HG02943 (cell line): Measurements from ENCODE around the gene CDH4.

Experiments used
- ATAC-seq: cut with Tn5 transposase; IDR thresholded peaks from one replicate; pipeline ENCODE4 v1.9.1; 2021; ENCODE audit warnings: mild to moderate bottlenecking, low read depth, moderate library complexity; ENCODE audit not compliant: unreplicated experiment

Gene CDH4

DNA sequence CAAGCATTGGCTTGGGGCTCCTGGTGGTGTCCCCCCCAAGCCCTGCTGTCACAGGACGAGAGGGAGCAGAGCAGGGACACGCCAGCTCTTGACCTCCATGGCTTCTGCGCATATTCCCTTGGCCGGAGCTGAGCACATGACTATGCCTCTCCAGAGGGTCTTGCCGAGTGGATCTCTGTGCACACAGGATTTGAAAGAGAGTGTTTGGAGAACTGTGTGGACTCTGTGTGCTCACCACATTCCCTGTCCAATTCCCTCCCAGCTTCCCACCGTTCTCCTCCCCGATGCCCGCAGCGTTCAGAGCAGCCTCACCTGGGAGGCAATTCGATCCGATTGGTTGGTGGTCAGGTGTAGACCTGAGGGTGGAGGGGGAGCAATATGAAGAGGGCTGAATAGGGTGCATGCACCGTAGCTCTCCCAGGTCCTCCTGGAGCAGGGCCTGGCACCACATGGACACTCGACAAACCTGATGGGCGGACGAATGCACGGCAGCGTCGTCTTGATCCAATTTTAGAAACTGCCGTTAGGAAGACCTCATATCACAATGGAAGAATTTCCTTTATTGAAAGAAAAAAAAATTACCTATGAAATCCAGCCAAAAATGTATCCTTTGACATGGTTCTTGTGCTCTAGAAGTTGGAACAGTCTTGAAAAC is 287.8 kb downstream of the CDH4 start:
- ATAC-seq, result no peak

GRCh38 chr20:61541537-61541936 is 289.5 kb downstream of the CDH4 start:
- ATAC-seq, result no peak

DNA sequence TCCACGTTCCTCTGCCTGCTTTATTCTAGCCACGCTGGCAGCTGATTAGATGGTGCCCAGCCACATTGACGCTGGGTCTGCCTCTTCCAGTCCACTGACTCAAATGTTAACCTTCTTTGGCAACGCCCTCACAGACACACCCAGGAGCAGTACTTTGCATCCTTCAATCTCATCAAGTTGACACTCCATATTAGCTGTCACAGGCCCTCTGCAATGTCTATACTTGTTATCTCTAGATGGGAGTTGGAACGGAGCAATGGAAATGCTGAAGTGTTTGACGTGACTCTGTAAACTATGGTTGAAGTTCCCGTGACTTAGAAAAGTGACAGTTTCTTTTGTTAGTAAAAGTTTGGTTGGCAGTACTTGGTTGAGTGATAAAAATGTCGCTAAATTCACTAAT is 291.0 kb downstream of the CDH4 start:
- no peak for ATAC-seq

GRCh38 chr20:61543931-61544745 is 292.1 kb downstream of the CDH4 start:
- no peak for ATAC-seq

GRCh38 chr20:61544910-61545889 is 293.1 kb downstream of the CDH4 start:
- no peak for ATAC-seq

GRCh38 chr20:61546641-61547040 is 294.6 kb downstream of the CDH4 start:
- ATAC-seq, result no peak

- ATAC-seq, result no peak
Measured at GRCh38 chr20:61548069-61548468, 296.0 kb downstream of the CDH4 start.

DNA sequence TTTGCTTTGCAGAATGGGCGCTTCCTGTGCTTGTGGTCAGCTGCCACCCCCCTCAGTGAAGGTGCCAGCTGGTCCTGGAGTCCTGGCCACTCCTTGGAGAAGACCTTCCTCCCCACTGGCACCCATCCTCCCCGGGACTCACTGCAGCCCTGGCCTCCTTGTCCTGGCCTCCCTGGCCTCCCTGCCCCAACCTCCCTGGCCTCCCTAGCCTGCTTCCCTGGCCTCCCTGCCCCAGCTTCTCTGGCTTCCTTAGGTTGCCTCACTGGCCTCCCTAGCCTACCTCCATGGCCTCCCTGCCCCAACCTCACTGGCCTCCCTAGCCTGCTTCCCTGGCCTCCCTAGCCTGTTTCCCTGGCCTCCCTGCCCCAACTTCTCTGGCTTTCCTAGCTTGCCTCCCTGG is 297.8 kb downstream of the CDH4 start:
- no peak for ATAC-seq

- no peak for ATAC-seq
Measured at GRCh38 chr20:61551401-61551800, 299.3 kb downstream of the CDH4 start.

GRCh38 chr20:61554617-61555016 is 302.6 kb downstream of the CDH4 start:
- ATAC-seq, result no peak

GRCh38 chr20:61555566-61555965 is 303.5 kb downstream of the CDH4 start:
- ATAC-seq, result no peak

DNA sequence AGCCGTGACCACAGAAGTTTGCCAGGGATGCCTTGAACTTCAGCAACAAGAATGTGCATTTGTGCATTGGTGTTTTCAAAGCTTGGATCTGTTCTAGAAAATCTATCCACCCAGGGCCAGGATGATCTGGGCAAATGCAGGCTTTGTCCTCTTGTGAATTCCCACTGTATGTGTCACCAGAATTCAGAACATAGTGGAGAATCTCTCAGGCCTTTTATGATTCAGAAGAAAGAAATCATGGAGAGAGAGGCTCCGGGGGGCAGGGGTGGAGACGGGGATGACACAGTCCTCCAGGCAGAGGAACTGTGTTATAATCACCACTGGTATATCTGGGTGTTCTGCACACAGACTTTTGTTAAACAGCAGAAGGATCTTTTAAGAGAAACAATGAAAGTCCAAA is 304.1 kb downstream of the CDH4 start:
- ATAC-seq, result no peak

DNA sequence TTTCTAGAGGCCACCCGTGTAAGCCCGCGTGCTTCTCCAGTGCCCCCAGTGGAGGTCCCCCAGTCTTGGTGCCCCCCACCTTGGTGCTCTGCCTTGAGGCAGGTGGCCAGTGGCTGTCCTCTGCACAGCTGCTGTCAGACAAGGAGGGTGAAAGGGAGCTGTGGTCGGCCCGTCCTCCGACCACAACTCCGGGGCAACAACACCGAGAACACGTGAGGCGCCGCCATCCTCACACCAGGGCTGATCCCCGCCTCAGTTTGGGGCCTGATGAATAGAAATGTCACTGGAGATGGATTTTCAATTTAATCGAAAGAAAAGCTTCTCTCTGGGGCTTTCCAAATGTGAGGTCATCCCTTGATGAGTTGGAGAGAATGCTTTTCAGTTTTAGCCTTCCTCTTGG is 304.6 kb downstream of the CDH4 start:
- ATAC-seq, result no peak

DNA sequence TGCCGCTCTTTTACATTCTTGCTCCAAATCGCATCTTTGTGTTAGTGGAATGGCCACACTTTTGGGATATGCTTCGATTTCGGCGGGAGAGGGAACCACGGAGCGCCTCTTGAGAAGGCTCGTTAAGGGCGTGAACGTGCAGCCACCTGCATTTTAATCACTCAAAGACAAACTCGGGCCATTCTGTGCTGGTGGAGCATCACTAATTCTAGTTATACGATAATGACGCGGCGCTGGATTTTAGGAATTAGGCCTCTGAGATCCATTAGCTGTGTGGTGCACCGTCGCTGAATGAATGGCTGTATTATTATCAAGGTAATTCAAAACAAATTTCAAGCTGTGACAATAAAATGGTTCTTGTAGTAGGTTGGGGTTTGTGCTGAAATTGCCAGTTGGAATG is 305.6 kb downstream of the CDH4 start:
- no peak for ATAC-seq

DNA sequence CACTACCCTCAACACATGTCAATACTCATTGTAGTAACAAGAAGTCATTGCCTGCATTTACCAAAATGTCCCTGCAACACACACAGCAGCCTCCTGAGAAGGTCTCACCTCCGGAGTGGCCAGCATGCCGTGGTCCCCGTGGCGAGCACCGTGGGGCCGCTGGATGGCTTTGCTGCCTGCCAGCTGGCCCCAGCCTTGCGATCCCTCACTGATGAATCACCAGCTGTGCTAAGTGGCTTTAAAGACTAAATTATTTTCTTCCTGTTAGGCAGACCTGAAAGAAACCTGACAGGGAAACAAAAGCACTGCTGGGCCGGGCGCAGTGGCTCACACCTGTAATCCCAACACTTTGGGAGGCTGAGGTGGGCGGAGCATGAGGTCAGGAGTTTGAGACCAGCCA is 306.7 kb downstream of the CDH4 start:
- no peak for ATAC-seq

DNA sequence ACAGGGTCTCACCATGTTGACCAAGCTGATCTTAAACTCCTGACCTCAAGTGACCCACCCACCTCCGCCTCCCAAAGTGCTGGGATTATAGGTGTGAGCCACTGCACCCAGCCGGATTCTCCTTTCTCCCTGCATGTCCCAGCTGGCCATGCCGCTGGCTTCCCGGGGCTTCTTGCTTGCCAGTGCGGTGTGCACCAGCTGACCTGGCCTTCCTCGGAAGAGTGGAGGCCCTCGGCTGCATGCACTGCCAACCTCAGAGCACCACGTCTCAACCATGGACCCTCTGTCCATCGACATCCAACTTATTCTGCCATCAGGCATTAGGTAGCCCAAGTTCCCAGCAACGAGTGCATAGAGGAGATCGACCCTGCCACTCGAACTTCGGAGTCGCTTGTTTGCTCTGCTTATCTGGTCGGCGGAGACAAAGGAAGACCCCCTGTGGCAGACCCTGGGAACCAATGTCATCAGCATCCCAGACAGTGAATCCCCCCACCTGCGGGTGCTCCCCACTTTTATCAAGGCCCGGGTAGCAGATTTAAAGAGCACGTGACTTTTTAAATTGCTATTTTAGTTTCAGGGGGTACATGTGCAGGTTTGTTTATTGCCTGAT is 307.8 kb downstream of the CDH4 start:
- ATAC-seq, result no peak

DNA sequence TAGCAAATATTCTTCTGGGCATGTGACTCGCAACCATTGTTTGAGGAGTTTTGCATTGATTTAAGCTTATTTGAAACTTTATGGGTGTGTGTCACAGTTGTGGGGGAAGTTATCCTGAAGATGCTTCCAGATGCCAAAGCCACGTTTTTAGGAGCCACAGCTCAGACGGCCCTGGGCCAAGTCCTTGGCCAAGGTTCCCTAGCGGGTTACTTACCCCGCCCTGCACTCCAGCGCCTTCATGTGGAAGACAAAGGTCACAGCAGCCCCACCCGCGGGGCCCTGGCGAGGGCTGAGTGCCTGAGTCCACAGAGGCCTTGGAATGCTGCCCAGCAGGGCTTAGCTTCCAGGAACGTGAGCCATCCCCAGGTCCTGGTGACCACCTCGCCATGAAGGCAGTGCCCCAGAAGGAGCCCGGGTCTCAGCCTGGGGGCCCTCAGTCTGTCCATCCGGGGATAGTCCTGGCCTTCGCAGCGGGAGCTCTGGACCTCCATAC is 308.3 kb downstream of the CDH4 start:
- ATAC-seq, result no peak

DNA sequence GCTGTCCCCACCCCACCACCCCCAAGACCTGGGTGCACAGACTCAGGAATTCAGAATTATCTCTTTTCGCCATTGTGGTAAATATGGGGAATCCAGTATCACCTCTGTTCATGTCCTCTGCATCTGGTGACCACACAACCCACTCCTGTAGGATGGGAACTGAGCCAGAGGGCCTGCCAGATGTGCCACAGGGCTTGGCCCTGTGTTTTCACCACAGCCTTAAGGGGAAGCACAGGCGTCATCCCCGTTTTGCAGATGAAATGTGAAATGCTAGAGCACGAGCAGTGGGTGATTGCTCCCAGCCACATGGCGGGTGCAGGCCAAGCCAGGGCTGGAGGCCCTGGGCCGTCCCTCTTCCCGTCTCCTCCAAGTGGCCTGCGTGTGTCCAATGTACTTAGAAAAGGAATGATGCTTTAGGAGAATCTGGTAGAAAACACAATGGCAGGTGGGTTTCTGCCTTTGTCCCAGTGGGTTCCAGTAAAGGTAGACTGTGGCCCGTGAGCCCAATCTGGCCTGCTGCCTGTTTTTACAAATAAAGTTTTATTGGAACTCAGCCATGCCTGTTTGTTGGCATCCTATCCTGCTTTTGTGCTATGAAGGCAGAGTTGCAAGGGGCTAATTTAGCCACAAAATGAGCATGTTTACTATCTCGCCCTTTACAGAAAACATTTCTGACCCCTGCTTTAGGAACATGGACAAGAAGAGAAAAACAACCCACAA is 309.2 kb downstream of the CDH4 start:
- ATAC-seq, result no peak

DNA sequence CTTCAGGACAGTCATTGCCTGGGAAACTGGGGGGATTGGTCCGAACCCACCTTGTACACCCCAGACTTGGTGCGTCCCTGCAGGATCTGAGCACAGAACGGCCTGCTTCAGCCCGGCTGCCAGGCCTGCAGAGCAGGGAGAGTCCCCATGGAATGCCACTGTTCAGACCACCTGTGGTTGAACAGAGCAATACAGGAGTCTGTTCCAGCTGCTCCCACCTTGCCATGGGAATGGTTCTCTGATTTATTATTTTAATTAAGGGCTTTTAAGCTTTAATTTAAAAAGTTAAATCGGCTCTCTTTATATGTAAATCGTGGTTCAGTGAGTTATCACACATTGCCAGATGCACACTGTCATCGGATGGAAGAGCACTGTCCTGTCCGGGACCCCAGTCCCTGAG is 310.4 kb downstream of the CDH4 start:
- ATAC-seq, result no peak
